Occipital lobe (tissue), 2 donors: ENCODE results near the gene KLRC4. TPM values are rescaled to one million over a fixed set of nuclear protein-coding genes. Genes with fewer than 3 reads are reported as not detected.
"Not testable (repeated sequence)": the region's sequence is repeated elsewhere in the genome, so short reads cannot be mapped to it uniquely, and the experiment has no call there.

Experiments
- DNase-seq: peaks from one replicate; lab custom pipeline; 2025; lab: John Stamatoyannopoulos, UW
- total RNA-seq: library from RNA; depleted of rRNA; stranded (reverse); fragments of >200 nt; gene quantifications from one replicate; pipeline ENCODE4 v1.2.3, GENCODE V29; 2014

Gene KLRC4
- total RNA-seq, 1 donor from 2014 or later, result not detected

GRCh38 chr12:10368206-10369171, 41.1 kb downstream of the KLRC4 start:
- DNase-seq, result no peak

- DNase-seq, result not testable (repeated sequence)
These were observed 41.8 kb downstream of the KLRC4 start for GRCh38 chr12:10367714-10368113.

- no peak for DNase-seq
These were observed 42.7 kb downstream of the KLRC4 start for GRCh38 chr12:10366875-10367274.

GRCh38 chr12:10365696-10366405, 43.7 kb downstream of the KLRC4 start:
- no peak for DNase-seq

GRCh38 chr12:10364815-10365622, 44.5 kb downstream of the KLRC4 start:
- peak; percentile 52 for DNase-seq

GRCh38 chr12:10363914-10364814, 45.4 kb downstream of the KLRC4 start:
- peak; percentile 60 for DNase-seq

GRCh38 chr12:10363658-10363913, 46.0 kb downstream of the KLRC4 start:
- DNase-seq, result no peak

GRCh38 chr12:10362828-10363657, 46.5 kb downstream of the KLRC4 start:
- no peak for DNase-seq

GRCh38 chr12:10362325-10362724, 47.2 kb downstream of the KLRC4 start:
- DNase-seq, result no peak

- no peak for DNase-seq
These were observed 47.9 kb downstream of the KLRC4 start for GRCh38 chr12:10361622-10362021.

- no peak for DNase-seq
These were observed 48.5 kb downstream of the KLRC4 start for GRCh38 chr12:10361084-10361483.

GRCh38 chr12:10358969-10359368, 50.6 kb downstream of the KLRC4 start:
- no peak for DNase-seq

GRCh38 chr12:10358131-10358530, 51.4 kb downstream of the KLRC4 start:
- DNase-seq, result no peak

Other genes with a start within 250 kb of the KLRC4 start
- gene OLR1, start 237.6 kb downstream of the KLRC4 start, total RNA-seq, result 7.3 TPM
- gene TMEM52B, start 230.7 kb downstream of the KLRC4 start, total RNA-seq, result 0.62 TPM
- gene GABARAPL1, start 196.9 kb downstream of the KLRC4 start, total RNA-seq, result 60.7 TPM
- gene KLRD1, start 101.9 kb downstream of the KLRC4 start, total RNA-seq, result 0.16 TPM
- gene KLRK1, start 19.7 kb downstream of the KLRC4 start, total RNA-seq, result not detected
- gene KLRC3, start 10.8 kb upstream of the KLRC4 start, total RNA-seq, result 2.2 TPM
- 2.5 TPM for gene KLRC2, start 26.3 kb upstream of the KLRC4 start, total RNA-seq
- gene KLRC1, start 43.6 kb upstream of the KLRC4 start, total RNA-seq, result not detected
- gene EIF2S3B, start 96.1 kb upstream of the KLRC4 start, total RNA-seq, result 1.9 TPM
- gene MAGOHB, start 203.9 kb upstream of the KLRC4 start, total RNA-seq, result 29.3 TPM